H9 (cell line): ENCODE results near the gene SYS1. TPM values are rescaled to one million over a fixed set of nuclear protein-coding genes. Genes with fewer than 3 reads are reported as not detected.

Experiments used
- DNase-seq: peaks from one replicate; pipeline ENCODE4 v3.0.0-alpha.2; 2017
- H2AFZ ChIP-seq: one replicate; pipeline ENCODE4 v1.6.1; 2013; ENCODE audit warnings: mild to moderate bottlenecking, low read length, control low read depth, moderate library complexity
- H2AK5ac ChIP-seq: 2 replicates; pipeline ENCODE4 v1.6.1; 2013; ENCODE audit warnings: low read length, control low read depth, mixed read lengths; ENCODE audit not compliant: insufficient read length
- H2BK120ac ChIP-seq: one replicate; pipeline ENCODE4 v1.6.1; 2013; ENCODE audit warnings: low read depth, mild to moderate bottlenecking, low read length, control low read depth, inconsistent platforms; ENCODE audit not compliant: poor library complexity, severe bottlenecking
- H2BK12ac ChIP-seq: 2 replicates; pipeline ENCODE4 v1.6.1; 2013; ENCODE audit warnings: low read length, control low read depth, mixed read lengths, low read depth; ENCODE audit not compliant: insufficient read length
- H2BK15ac ChIP-seq: 2 replicates; pipeline ENCODE4 v1.6.1; 2013; ENCODE audit warnings: low read depth, low read length, control low read depth
- H2BK20ac ChIP-seq: one replicate; pipeline ENCODE4 v1.6.1; 2013; ENCODE audit warnings: low read depth, mild to moderate bottlenecking, low read length, control low read depth, inconsistent platforms; ENCODE audit not compliant: poor library complexity, severe bottlenecking
- H2BK5ac ChIP-seq: 2 replicates; pipeline ENCODE4 v1.6.1; 2013; ENCODE audit warnings: low read length, control low read depth, mixed read lengths; ENCODE audit not compliant: insufficient read length
- H3K14ac ChIP-seq: 2 replicates; pipeline ENCODE4 v1.6.1; 2013; ENCODE audit warnings: low read length, control low read depth; ENCODE audit not compliant: insufficient read depth
- H3K18ac ChIP-seq: 2 replicates; pipeline ENCODE4 v1.6.1; 2013; ENCODE audit warnings: low read depth, mild to moderate bottlenecking, mixed read lengths, low read length, control low read depth; ENCODE audit not compliant: insufficient read length
- H3K23ac ChIP-seq: 2 replicates; pipeline ENCODE4 v1.6.1; 2013; ENCODE audit warnings: low read length, control low read depth, mixed read lengths, low read depth; ENCODE audit not compliant: insufficient read length
- H3K23me2 ChIP-seq: 2 replicates; pipeline ENCODE4 v1.6.1; 2013; ENCODE audit warnings: low read depth, mild to moderate bottlenecking, mixed read lengths, low read length, control low read depth; ENCODE audit not compliant: insufficient read length, poor library complexity, severe bottlenecking
- H3K27ac ChIP-seq: 2 replicates; pipeline ENCODE4 v1.5.1; 2013; ENCODE audit warnings: low read length, control low read depth, mixed read lengths, low read depth; ENCODE audit not compliant: insufficient read length
- H3K27me3 ChIP-seq: 2 replicates; pipeline ENCODE4 v1.6.1; 2013; ENCODE audit warnings: low read length, control low read depth, inconsistent platforms; ENCODE audit not compliant: insufficient read depth
- H3K4ac ChIP-seq: 2 replicates; pipeline ENCODE4 v1.6.1; 2013; ENCODE audit warnings: low read depth, mild to moderate bottlenecking, control low read depth, inconsistent platforms, low read length, moderate library complexity
- H3K4me1 ChIP-seq: 2 replicates; pipeline ENCODE4 v1.6.1; 2013; ENCODE audit warnings: low read length, control low read depth, inconsistent platforms; ENCODE audit not compliant: insufficient read depth
- H3K4me2 ChIP-seq: 2 replicates; pipeline ENCODE4 v1.6.1; 2013; ENCODE audit warnings: low read length, control low read depth, mixed read lengths; ENCODE audit not compliant: insufficient read length, insufficient read depth
- H3K56ac ChIP-seq: 2 replicates; pipeline ENCODE4 v1.6.1; 2013; ENCODE audit warnings: low read depth, mild to moderate bottlenecking, mixed read lengths, low read length, control low read depth; ENCODE audit not compliant: insufficient read length
- H3K79me1 ChIP-seq: 2 replicates; pipeline ENCODE4 v1.6.1; 2013; ENCODE audit warnings: low read depth, mild to moderate bottlenecking, moderate library complexity, low read length, control low read depth, inconsistent platforms; ENCODE audit not compliant: insufficient read depth, poor library complexity, severe bottlenecking
- H3K79me2 ChIP-seq: 2 replicates; pipeline ENCODE4 v1.6.1; 2013; ENCODE audit warnings: low read length, control low read depth, inconsistent platforms; ENCODE audit not compliant: insufficient read depth
- H3K9ac ChIP-seq: 2 replicates; pipeline ENCODE4 v1.6.1; 2013; ENCODE audit warnings: low read length, control low read depth, mixed read lengths; ENCODE audit not compliant: insufficient read length; ENCODE audit errors: extremely low read depth
- H3K9me3 ChIP-seq: one replicate; pipeline ENCODE4 v1.6.1; 2013; ENCODE audit warnings: low read depth, low read length, inconsistent platforms; ENCODE audit not compliant: control insufficient read depth
- H3T11ph ChIP-seq: one replicate; pipeline ENCODE4 v1.6.1; 2013; ENCODE audit warnings: mild to moderate bottlenecking, low read length, control low read depth, inconsistent platforms
- H4K20me1 ChIP-seq: one replicate; pipeline ENCODE4 v1.6.1; 2013; ENCODE audit not compliant: control insufficient read depth, insufficient read length, insufficient read depth
- H4K5ac ChIP-seq: 2 replicates; pipeline ENCODE4 v1.6.1; 2013; ENCODE audit warnings: low read depth, mild to moderate bottlenecking, mixed read lengths, low read length, control low read depth; ENCODE audit not compliant: insufficient read length
- H4K8ac ChIP-seq: replicated peaks from 2 replicates; pipeline ENCODE4 v1.6.1; 2013; ENCODE audit warnings: low read length, control low read depth, mixed read lengths, low read depth; ENCODE audit not compliant: insufficient read length
- H4K91ac ChIP-seq: 2 replicates; pipeline ENCODE4 v1.6.1; 2013; ENCODE audit warnings: low read depth, mild to moderate bottlenecking, moderate library complexity, mixed read lengths, low read length, control low read depth; ENCODE audit not compliant: insufficient read length
- H3K27ac Mint-ChIP-seq, 3 experiments: 2 replicates in 2 of 3; 3 replicates in 1 of 3; pipeline ENCODE4 v1.8.0; 2020 to 2021; ENCODE audit warnings: mixed read lengths in 3 of 3, mild to moderate bottlenecking in 1 of 3, moderate library complexity in 1 of 3
- H3K27me3 Mint-ChIP-seq: 2 replicates; pipeline ENCODE4 v1.8.0; 2021; ENCODE audit warnings: low read depth, mild to moderate bottlenecking, moderate library complexity, mixed read lengths
- H3K36me3 Mint-ChIP-seq, 3 experiments: 2 replicates in 2 of 3; 3 replicates in 1 of 3; pipeline ENCODE4 v1.8.0; 2020 to 2021; ENCODE audit warnings: low read depth in 3 of 3, mixed read lengths in 3 of 3; ENCODE audit not compliant: insufficient read depth in 1 of 3
- H3K4me1 Mint-ChIP-seq, 2 experiments: 2 replicates each; pipeline ENCODE4 v1.8.0; 2020; ENCODE audit warnings: mixed read lengths in 2 of 2
- H3K4me3 Mint-ChIP-seq, 2 experiments: 2 replicates in 1 of 2; 3 replicates in 1 of 2; pipeline ENCODE4 v1.8.0; 2020 to 2021; ENCODE audit warnings: mild to moderate bottlenecking in 2 of 2, mixed read lengths in 2 of 2, moderate library complexity in 1 of 2
- H3K9me3 Mint-ChIP-seq, 2 experiments: 2 replicates in 1 of 2; 3 replicates in 1 of 2; pipeline ENCODE4 v1.8.0; 2020; ENCODE audit warnings: mild to moderate bottlenecking in 2 of 2, mixed read lengths in 2 of 2, moderate library complexity in 1 of 2
- CTCF ChIP-seq: fragments of 200-600 bp; sonication (generic); conservative IDR thresholded peaks from 3 replicates; pipeline ENCODE4 v1.8.0; 2021; ENCODE audit warnings: antibody characterized with exemption, mild to moderate bottlenecking
- WGBS: extraction: QIAGEN DNeasy Blood & Tissue Kit; methylation state at CpG from one replicate; pipeline ENCODE4 v1.1.7; 2013; ENCODE audit warnings: missing lambda C conversion rate, low lambda C conversion rate, mixed read lengths; ENCODE audit not compliant: insufficient read length; ENCODE audit errors: extremely low coverage; 5-methylcytosine and 5-hydroxymethylcytosine counted together
- total RNA-seq: library from RNA; stranded (reverse); gene quantifications from 2 replicates; pipeline ENCODE4 v1.2.1, GENCODE V29; 2021

Gene SYS1
- total RNA-seq, 1 experiment from 2014 or later: 21.0 TPM

DNA sequence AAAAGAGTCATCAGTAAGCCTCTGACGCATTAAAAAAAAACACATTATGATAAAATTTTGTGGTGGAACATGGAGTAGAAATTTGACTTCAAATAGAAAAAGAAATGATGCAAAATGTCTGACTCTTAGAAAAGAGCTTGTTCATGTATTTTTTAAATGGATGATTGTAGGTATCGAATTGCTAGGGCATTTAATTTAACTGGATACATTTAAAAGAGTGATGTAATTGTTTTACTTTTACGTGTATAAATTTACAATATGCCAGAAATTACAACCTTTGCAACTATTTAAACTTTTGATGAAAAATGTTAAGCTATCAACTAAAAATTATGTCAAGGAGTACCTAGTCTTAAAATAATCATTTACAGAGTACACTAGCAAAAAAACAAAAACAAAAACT is 10.2 kb upstream of the SYS1 start:
- no peaks in the 10 kb centered on the region for H3K27me3 ChIP-seq
- Mint-ChIP-seq H3K27me3 (no peaks in the 10 kb centered on the region), H3K9me3 (no peaks in the 10 kb centered on the region), H3K4me1 (peaks cover 17 to 26% of the 10 kb centered on the region in 2 experiments), H3K36me3 (no peaks in the 10 kb centered on the region), H3K4me3 (no peak overlapping the region), H3K27ac (no peak overlapping the region)
- no peak overlapping the region for H2BK5ac ChIP-seq
- H3K23me2 ChIP-seq: peaks cover 2% of the 10 kb centered on the region
- no peaks in the 10 kb centered on the region for H3K79me1 ChIP-seq
- H2BK15ac ChIP-seq: no peak overlapping the region
- H3K4me1 ChIP-seq: peaks cover 3% of the 10 kb centered on the region; the same call in 1 of the 2 replicates
- H3K27ac ChIP-seq: no peak overlapping the region
- no peak overlapping the region for H2BK12ac ChIP-seq
- H3K14ac ChIP-seq: no peak overlapping the region
- no peak overlapping the region for H3K4ac ChIP-seq
- no peaks in the 10 kb centered on the region; the same call in 1 of the 2 replicates for H3K79me2 ChIP-seq
- H4K91ac ChIP-seq: no peak overlapping the region
- no peaks in the 10 kb centered on the region for H4K20me1 ChIP-seq
- no peak overlapping the region for H3K4me2 ChIP-seq
- H2AK5ac ChIP-seq: no peak overlapping the region
- no peak overlapping the region for H3K18ac ChIP-seq
- no peak overlapping the region for H4K5ac ChIP-seq
- 100% methylated on average over 1 of the region's 3 CpGs for WGBS
- no peak overlapping the region for H3K9ac ChIP-seq
- H3K23ac ChIP-seq: no peak overlapping the region
- no peak overlapping the region for H4K8ac ChIP-seq
- TF ChIP-seq CTCF: no peak
- no peak for DNase-seq
- H2BK20ac ChIP-seq: no peak overlapping the region
- no peak overlapping the region for H2BK120ac ChIP-seq
- no peak overlapping the region for H3T11ph ChIP-seq
- H2AFZ ChIP-seq: no peak overlapping the region
- H3K56ac ChIP-seq: no peak overlapping the region
- H3K9me3 ChIP-seq: no peaks in the 10 kb centered on the region
